Mesendoderm (in vitro differentiated cells): ENCODE data around the gene GBX1.

Experiments
- DNase-seq: peaks from one replicate; pipeline ENCODE4 v3.0.0; 2013
- H2AK5ac ChIP-seq: 2 replicates; pipeline ENCODE4 v1.6.1; 2013; ENCODE audit warnings: low read length, inconsistent platforms
- H2BK120ac ChIP-seq: 2 replicates; pipeline ENCODE4 v1.6.1; 2013; ENCODE audit warnings: low read depth, mild to moderate bottlenecking, low read length, moderate library complexity, mixed read lengths
- H2BK15ac ChIP-seq: replicated peaks from 2 replicates; pipeline ENCODE4 v1.6.1; 2013; ENCODE audit warnings: low read depth, mild to moderate bottlenecking, moderate library complexity
- H2BK5ac ChIP-seq: 2 replicates; pipeline ENCODE4 v1.6.1; 2013; ENCODE audit warnings: low read length, inconsistent platforms
- H3K18ac ChIP-seq: 2 replicates; pipeline ENCODE4 v1.6.1; 2013; ENCODE audit warnings: mild to moderate bottlenecking, low read length, mixed read lengths
- H3K23ac ChIP-seq: one replicate; pipeline ENCODE4 v1.6.1; 2013; ENCODE audit warnings: low read length
- H3K27ac ChIP-seq: 2 replicates; pipeline ENCODE4 v1.5.1; 2013; ENCODE audit warnings: low read depth, mild to moderate bottlenecking, inconsistent platforms, low read length, moderate library complexity
- H3K27me3 ChIP-seq: 2 replicates; pipeline ENCODE4 v1.6.1; 2013; ENCODE audit warnings: low read length, control low read depth, mild to moderate bottlenecking, inconsistent platforms; ENCODE audit not compliant: insufficient read depth, poor library complexity
- H3K36me3 ChIP-seq: 2 replicates; pipeline ENCODE4 v1.6.1; 2013; ENCODE audit warnings: low read length, inconsistent platforms; ENCODE audit not compliant: control insufficient read depth, insufficient read depth
- H3K4ac ChIP-seq: one replicate; pipeline ENCODE4 v1.6.1; 2013; ENCODE audit warnings: low read depth, mild to moderate bottlenecking, low read length, moderate library complexity
- H3K4me1 ChIP-seq: 2 replicates; pipeline ENCODE4 v1.6.1; 2013; ENCODE audit warnings: low read depth, low read length, inconsistent platforms; ENCODE audit not compliant: control insufficient read depth
- H3K4me2 ChIP-seq: 2 replicates; pipeline ENCODE4 v1.6.1; 2013; ENCODE audit warnings: low read length
- H3K4me3 ChIP-seq: 2 replicates; pipeline ENCODE4 v1.5.1; 2013; ENCODE audit warnings: mild to moderate bottlenecking, low read length
- H3K56ac ChIP-seq: one replicate; pipeline ENCODE4 v1.6.1; 2013; ENCODE audit warnings: low read length
- H3K79me1 ChIP-seq: 2 replicates; pipeline ENCODE4 v1.6.1; 2013; ENCODE audit warnings: low read length, inconsistent platforms
- H3K79me2 ChIP-seq: 2 replicates; pipeline ENCODE4 v1.6.1; 2013; ENCODE audit warnings: mild to moderate bottlenecking, low read length; ENCODE audit not compliant: control insufficient read depth, insufficient read depth
- H3K9ac ChIP-seq: 2 replicates; pipeline ENCODE4 v1.6.1; 2013; ENCODE audit warnings: low read length, inconsistent platforms
- H4K5ac ChIP-seq: one replicate; pipeline ENCODE4 v1.6.1; 2013; ENCODE audit warnings: low read length
- H4K8ac ChIP-seq: one replicate; pipeline ENCODE4 v1.6.1; 2013; ENCODE audit warnings: low read depth, mild to moderate bottlenecking, control low read depth, low read length, moderate library complexity
- WGBS: extraction: QIAGEN DNeasy Blood & Tissue Kit; methylation state at CpG from one replicate; pipeline ENCODE4 v1.1.7; 2013; ENCODE audit warnings: low lambda C conversion rate, missing lambda C conversion rate; ENCODE audit not compliant: insufficient coverage; ENCODE audit errors: extremely low coverage; 5-methylcytosine and 5-hydroxymethylcytosine counted together

The GBX1 gene

GRCh38 chr7:151148319-151149259 lies 18.9 kb downstream of the GBX1 start:
- no peak overlapping the region for H3K4ac ChIP-seq
- no peaks in the 10 kb centered on the region for H3K36me3 ChIP-seq
- H3K79me2 ChIP-seq: no peaks in the 10 kb centered on the region
- H3K4me1 ChIP-seq: no peaks in the 10 kb centered on the region
- H3K56ac ChIP-seq: no peak overlapping the region
- H3K9ac ChIP-seq: no peak overlapping the region
- DNase-seq: no peak
- WGBS: no CpG with 5 or more reads among the region's 22 CpGs
- peaks cover 3% of the 10 kb centered on the region for H3K27me3 ChIP-seq
- H3K23ac ChIP-seq: no peak overlapping the region
- no peak overlapping the region for H4K5ac ChIP-seq
- no peak overlapping the region for H4K8ac ChIP-seq
- H3K4me2 ChIP-seq: no peak overlapping the region
- H3K79me1 ChIP-seq: no peaks in the 10 kb centered on the region
- H2BK15ac ChIP-seq: no peak overlapping the region
- H3K4me3 ChIP-seq: no peak overlapping the region
- H2BK5ac ChIP-seq: no peak overlapping the region
- no peak overlapping the region for H2BK120ac ChIP-seq
- H3K18ac ChIP-seq: no peak overlapping the region
- no peak overlapping the region for H2AK5ac ChIP-seq
- H3K27ac ChIP-seq: no peak overlapping the region

GRCh38 chr7:151146761-151147160 lies 20.7 kb downstream of the GBX1 start:
- Histone ChIP-seq H3K9ac (no peak overlapping the region), H3K79me2 (no peaks in the 10 kb centered on the region), H2BK5ac (no peak overlapping the region), H4K5ac (no peak overlapping the region), H3K27ac (no peak overlapping the region), H3K4ac (no peak overlapping the region), H3K79me1 (no peaks in the 10 kb centered on the region), H2BK120ac (no peak overlapping the region), H4K8ac (no peak overlapping the region), H3K27me3 (peaks cover 3% of the 10 kb centered on the region), H2AK5ac (no peak overlapping the region), H2BK15ac (no peak overlapping the region), H3K4me2 (no peak overlapping the region), H3K23ac (no peak overlapping the region), H3K4me1 (no peaks in the 10 kb centered on the region), H3K18ac (no peak overlapping the region), H3K56ac (no peak overlapping the region), H3K4me3 (no peak overlapping the region), H3K36me3 (no peaks in the 10 kb centered on the region)
- WGBS: no CpG with 5 or more reads among the region's 3 CpGs
- DNase-seq: no peak

GRCh38 chr7:151144387-151144786 lies 23.1 kb downstream of the GBX1 start:
- Histone ChIP-seq H3K4ac (no peak overlapping the region), H3K79me2 (no peaks in the 10 kb centered on the region), H2AK5ac (no peak overlapping the region), H3K4me1 (no peaks in the 10 kb centered on the region), H2BK5ac (no peak overlapping the region), H3K27me3 (no peaks in the 10 kb centered on the region), H4K8ac (no peak overlapping the region), H3K18ac (no peak overlapping the region), H3K4me3 (no peak overlapping the region), H3K9ac (no peak overlapping the region), H2BK120ac (no peak overlapping the region), H4K5ac (no peak overlapping the region), H3K36me3 (no peaks in the 10 kb centered on the region), H3K27ac (no peak overlapping the region), H2BK15ac (no peak overlapping the region), H3K56ac (no peak overlapping the region), H3K79me1 (no peaks in the 10 kb centered on the region), H3K4me2 (no peak overlapping the region), H3K23ac (no peak overlapping the region)
- WGBS: no CpG with 5 or more reads among the region's 7 CpGs
- DNase-seq: no peak

GRCh38 chr7:151143261-151144015 lies 24.1 kb downstream of the GBX1 start:
- Histone ChIP-seq H3K56ac (no peak overlapping the region), H3K4me1 (peaks cover 6% of the 10 kb centered on the region), H3K4ac (no peak overlapping the region), H2BK120ac (no peak overlapping the region), H4K5ac (no peak overlapping the region), H2AK5ac (no peak overlapping the region), H2BK15ac (no peak overlapping the region), H3K4me3 (no peak overlapping the region), H3K9ac (no peak overlapping the region), H3K27me3 (no peaks in the 10 kb centered on the region), H3K4me2 (no peak overlapping the region), H3K18ac (no peak overlapping the region), H2BK5ac (no peak overlapping the region), H3K27ac (no peak overlapping the region), H3K79me1 (no peaks in the 10 kb centered on the region), H3K36me3 (no peaks in the 10 kb centered on the region), H4K8ac (no peak overlapping the region), H3K79me2 (no peaks in the 10 kb centered on the region), H3K23ac (no peak overlapping the region)
- no CpG with 5 or more reads among the region's 25 CpGs for WGBS
- no peak for DNase-seq

- Histone ChIP-seq H3K9ac (no peak overlapping the region), H3K4me1 (peaks cover 9% of the 10 kb centered on the region), H2AK5ac (no peak overlapping the region), H4K5ac (no peak overlapping the region), H3K4me3 (no peak overlapping the region), H4K8ac (no peak overlapping the region), H2BK5ac (no peak overlapping the region), H3K79me1 (no peaks in the 10 kb centered on the region), H3K27ac (no peak overlapping the region), H2BK120ac (no peak overlapping the region), H2BK15ac (no peak overlapping the region), H3K27me3 (no peaks in the 10 kb centered on the region), H3K4ac (no peak overlapping the region), H3K18ac (no peak overlapping the region), H3K4me2 (no peak overlapping the region), H3K36me3 (no peaks in the 10 kb centered on the region), H3K23ac (no peak overlapping the region), H3K79me2 (no peaks in the 10 kb centered on the region), H3K56ac (no peak overlapping the region)
- no CpG with 5 or more reads among the region's 10 CpGs for WGBS
- DNase-seq: no peak
These were observed 24.8 kb downstream of the GBX1 start for GRCh38 chr7:151142686-151143040.
